NT2/D1 (cell line): ENCODE results near the gene PPIP5K2.
"Not testable (repeated sequence)": the region's sequence is repeated elsewhere in the genome, so short reads cannot be mapped to it uniquely, and the experiment has no call there.

ENCODE experiments used
- SUZ12 ChIP-seq: IDR thresholded peaks from 2 replicates; pipeline ENCODE4 v1.6.1; 2011; ENCODE audit not compliant: insufficient read length, insufficient read depth; ENCODE audit errors: extremely low read depth
- YY1 ChIP-seq: IDR thresholded peaks from 2 replicates; pipeline ENCODE4 v1.6.1; 2011; ENCODE audit not compliant: insufficient read length, insufficient read depth
- ZNF274 ChIP-seq: IDR thresholded peaks from 2 replicates; pipeline ENCODE4 v1.6.1; 2011; ENCODE audit warnings: mild to moderate bottlenecking, low read depth, low read length

DNA sequence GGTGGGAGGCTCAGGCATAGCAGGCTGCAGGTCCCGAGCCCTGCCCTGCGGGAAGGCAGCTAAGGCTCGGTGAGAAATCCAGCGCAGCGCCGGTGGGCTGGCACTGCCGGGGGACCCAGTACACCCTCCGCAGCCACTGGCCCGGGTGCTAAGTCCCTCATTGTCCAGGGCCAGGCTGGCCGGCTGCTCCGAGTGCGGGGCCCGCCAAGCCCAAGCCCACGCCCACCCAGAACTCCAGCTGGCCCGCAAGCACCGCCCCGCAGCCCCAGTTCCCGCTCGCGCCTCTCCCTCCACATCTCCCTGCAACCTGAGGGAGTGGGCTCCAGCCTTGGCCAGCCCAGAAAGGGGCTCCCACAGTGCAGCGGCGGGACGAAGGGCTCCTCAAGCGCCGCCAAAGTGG is 22.0 kb downstream of the PPIP5K2 start:
- TF ChIP-seq YY1, SUZ12, ZNF274: not testable (repeated sequence)
